ENCODE measurements around the gene CACNG4. TPM values are rescaled to one million over a fixed set of nuclear protein-coding genes. Genes with fewer than 3 reads are reported as not detected.
A peak's percentile ranks its signal among the peaks of the same experiment; 100 is the strongest.

CACNG4 gene
- total and polyA plus RNA-seq, 9 donors: 2.3 to 17.1 (median 10.3) TPM

DNA sequence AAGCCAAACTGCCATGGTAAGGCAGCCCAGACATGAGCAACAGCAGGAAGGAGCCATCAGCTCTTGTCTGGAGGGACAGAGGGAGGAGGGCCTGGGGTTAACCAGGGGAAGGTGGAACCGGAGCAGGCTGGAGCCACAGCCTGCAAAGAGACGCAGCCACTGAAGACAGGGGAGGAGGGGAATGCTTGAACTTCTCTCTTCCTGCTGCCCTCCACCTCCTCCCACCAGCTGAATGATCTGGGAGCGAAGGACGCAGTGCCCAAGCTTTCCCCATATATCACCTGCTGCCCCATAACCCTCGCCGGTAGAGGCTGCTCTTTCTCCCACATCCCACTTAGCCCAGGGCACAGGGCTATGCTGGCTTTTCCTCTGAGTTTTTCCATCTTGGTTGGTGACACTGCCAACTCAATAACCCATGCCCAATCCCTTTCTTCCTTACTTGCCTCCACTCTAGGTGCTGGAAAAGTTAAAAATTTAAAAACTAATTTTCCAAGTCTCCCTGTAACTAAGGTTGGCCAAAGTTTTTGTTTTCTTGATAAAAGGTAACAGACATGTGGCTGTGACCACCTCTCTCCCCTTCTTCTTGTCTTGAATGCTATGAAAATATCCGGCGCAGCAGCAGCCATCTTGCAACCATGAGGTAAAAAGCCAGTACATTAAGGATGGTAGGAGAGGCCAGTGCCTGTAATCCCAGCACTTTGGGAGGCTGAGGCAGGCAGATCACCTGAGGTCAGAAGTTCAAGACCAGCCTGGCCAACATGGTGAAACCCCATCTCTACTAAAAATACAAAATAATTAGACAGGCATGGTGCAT is 21.8 kb upstream of the CACNG4 start:
- Histone ChIP-seq H3K27ac (ENCODE audit: low read length) (no peak overlapping the region), H3K4me1 (ENCODE audit: control insufficient read depth, insufficient read depth, low read length) (peaks cover 46% of the 10 kb centered on the region), H3K36me3 (ENCODE audit: control insufficient read depth, insufficient read depth, low read length) (no peaks in the 10 kb centered on the region), H3K9me3 (replicated peaks; ENCODE audit: control insufficient read depth, low read depth, low read length) (peaks cover 6% of the 10 kb centered on the region), H3K4me3 (ENCODE audit: low read length) (no peak overlapping the region), H3K27me3 (ENCODE audit: control insufficient read depth, insufficient read depth, low read length) (peaks cover 30% of the 10 kb centered on the region)
- DNase-seq: no peak
- WGBS (ENCODE audit: insufficient coverage): 67% methylated on average over 4 of the region's 8 CpGs

DNA sequence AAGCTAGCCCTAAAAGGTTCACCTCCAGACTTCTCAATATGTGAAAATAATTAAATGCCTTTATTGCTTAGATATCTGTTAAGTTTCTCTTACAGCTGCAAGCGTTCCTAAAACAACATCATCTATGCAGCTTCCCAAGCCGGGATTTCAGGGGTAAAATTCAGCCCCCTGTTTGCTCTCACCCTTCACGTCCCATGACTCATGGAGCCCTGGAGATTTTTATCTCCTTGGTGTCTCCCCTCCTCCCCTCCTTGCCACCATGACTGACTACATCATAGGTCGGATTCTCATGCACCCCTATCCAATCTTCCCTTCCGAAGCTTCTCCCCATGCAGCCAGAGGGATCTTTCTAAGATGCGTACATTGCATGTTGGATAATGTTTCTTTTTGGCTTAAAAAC is 21.0 kb upstream of the CACNG4 start:
- peaks cover 30% of the 10 kb centered on the region for H3K27me3 ChIP-seq (ENCODE audit: control insufficient read depth, insufficient read depth, low read length)

GRCh38 chr17:66944351-66945146 is 20.0 kb upstream of the CACNG4 start:
- DNase-seq: peak; percentile 73
- 14% methylated on average over 10 of the region's 15 CpGs for WGBS (ENCODE audit: insufficient coverage)

More for the DNA sequence above, 21.0 kb upstream of the CACNG4 start:
- DNase-seq: no peak
- Histone ChIP-seq H3K36me3 (ENCODE audit: control insufficient read depth, insufficient read depth, low read length) (no peaks in the 10 kb centered on the region), H3K4me3 (ENCODE audit: low read length) (no peak overlapping the region), H3K27ac (ENCODE audit: low read length) (no peak overlapping the region), H3K9me3 (replicated peaks; ENCODE audit: control insufficient read depth, low read depth, low read length) (peaks cover 3% of the 10 kb centered on the region), H3K4me1 (ENCODE audit: control insufficient read depth, insufficient read depth, low read length) (peaks cover 54% of the 10 kb centered on the region)
- WGBS (ENCODE audit: insufficient coverage): 31% methylated on average over 2 of the region's 6 CpGs

GRCh38 chr17:66945147-66945835 is 19.2 kb upstream of the CACNG4 start:
- 13% methylated on average over 13 of the region's 18 CpGs for WGBS (ENCODE audit: insufficient coverage)
- Histone ChIP-seq H3K27ac (ENCODE audit: low read length) (no peak overlapping the region), H3K27me3 (ENCODE audit: control insufficient read depth, insufficient read depth, low read length) (peaks cover 25% of the 10 kb centered on the region), H3K4me3 (ENCODE audit: low read length) (no peak overlapping the region), H3K9me3 (replicated peaks; ENCODE audit: control insufficient read depth, low read depth, low read length) (peaks cover 5% of the 10 kb centered on the region), H3K4me1 (ENCODE audit: control insufficient read depth, insufficient read depth, low read length) (peaks cover 46% of the 10 kb centered on the region), H3K36me3 (ENCODE audit: control insufficient read depth, insufficient read depth, low read length) (no peaks in the 10 kb centered on the region)
- no peak for DNase-seq

More at GRCh38 chr17:66944351-66945146, 20.0 kb upstream of the CACNG4 start:
- peaks cover 3% of the 10 kb centered on the region for H3K9me3 ChIP-seq (replicated peaks; ENCODE audit: control insufficient read depth, low read depth, low read length)
- H3K27me3 ChIP-seq (ENCODE audit: control insufficient read depth, insufficient read depth, low read length): peaks cover 25% of the 10 kb centered on the region
- no peak overlapping the region for H3K4me3 ChIP-seq (ENCODE audit: low read length)
- peaks cover 52% of the 10 kb centered on the region for H3K4me1 ChIP-seq (ENCODE audit: control insufficient read depth, insufficient read depth, low read length)
- no peaks in the 10 kb centered on the region for H3K36me3 ChIP-seq (ENCODE audit: control insufficient read depth, insufficient read depth, low read length)
- H3K27ac ChIP-seq (ENCODE audit: low read length): peak overlapping the region; percentile 9

GRCh38 chr17:66946251-66946650 is 18.3 kb upstream of the CACNG4 start:
- Histone ChIP-seq H3K27me3 (ENCODE audit: control insufficient read depth, insufficient read depth, low read length) (peaks cover 26% of the 10 kb centered on the region), H3K9me3 (replicated peaks; ENCODE audit: control insufficient read depth, low read depth, low read length) (peaks cover 5% of the 10 kb centered on the region), H3K27ac (ENCODE audit: low read length) (peak overlapping the region; percentile 62), H3K36me3 (ENCODE audit: control insufficient read depth, insufficient read depth, low read length) (no peaks in the 10 kb centered on the region), H3K4me1 (ENCODE audit: control insufficient read depth, insufficient read depth, low read length) (peaks cover 46% of the 10 kb centered on the region), H3K4me3 (ENCODE audit: low read length) (no peak overlapping the region)
- WGBS (ENCODE audit: insufficient coverage): 80% methylated on average over 4 of the region's 6 CpGs
- no peak for DNase-seq

DNA sequence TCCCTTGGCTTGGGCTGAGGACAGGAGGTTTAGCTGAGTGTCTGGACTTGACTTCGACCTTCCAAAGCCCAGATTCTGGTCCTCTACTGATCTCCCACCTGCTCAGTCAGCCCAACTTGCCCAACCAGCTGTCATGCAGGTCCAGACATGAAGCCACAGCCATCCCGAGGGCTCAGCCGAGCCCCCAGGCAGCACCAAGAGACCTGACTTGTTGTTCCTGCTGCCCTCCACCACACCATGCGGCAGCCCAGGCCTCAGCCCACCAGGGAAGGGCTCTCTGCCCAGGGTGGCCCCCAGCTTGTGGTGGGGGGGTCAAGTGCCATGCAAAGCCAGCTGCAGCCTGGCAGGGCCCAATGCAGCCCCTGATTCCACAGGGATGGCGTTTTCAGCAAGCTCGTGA is 17.2 kb upstream of the CACNG4 start:
- no peaks in the 10 kb centered on the region for H3K36me3 ChIP-seq (ENCODE audit: control insufficient read depth, insufficient read depth, low read length)
- peak overlapping the region; percentile 62 for H3K27ac ChIP-seq (ENCODE audit: low read length)
- no peak overlapping the region for H3K4me3 ChIP-seq (ENCODE audit: low read length)
- H3K9me3 ChIP-seq (replicated peaks; ENCODE audit: control insufficient read depth, low read depth, low read length): peaks cover 5% of the 10 kb centered on the region
- no peak for DNase-seq
- WGBS (ENCODE audit: insufficient coverage): 65% methylated on average over 2 of the region's 6 CpGs
- peaks cover 26% of the 10 kb centered on the region for H3K27me3 ChIP-seq (ENCODE audit: control insufficient read depth, insufficient read depth, low read length)
- peaks cover 45% of the 10 kb centered on the region for H3K4me1 ChIP-seq (ENCODE audit: control insufficient read depth, insufficient read depth, low read length)

- peaks cover 2% of the 10 kb centered on the region for H3K9me3 ChIP-seq (replicated peaks; ENCODE audit: control insufficient read depth, low read depth, low read length)
- WGBS (ENCODE audit: insufficient coverage): 79% methylated on average over 11 of the region's 11 CpGs
These were observed 16.3 kb upstream of the CACNG4 start for GRCh38 chr17:66948061-66948750.

GRCh38 chr17:66949501-66949900 is 15.0 kb upstream of the CACNG4 start:
- H3K36me3 ChIP-seq (ENCODE audit: control insufficient read depth, insufficient read depth, low read length): no peaks in the 10 kb centered on the region
- DNase-seq: no peak
- H3K4me3 ChIP-seq (ENCODE audit: low read length): no peak overlapping the region
- peaks cover 35% of the 10 kb centered on the region for H3K4me1 ChIP-seq (ENCODE audit: control insufficient read depth, insufficient read depth, low read length)
- peaks cover 2% of the 10 kb centered on the region for H3K9me3 ChIP-seq (replicated peaks; ENCODE audit: control insufficient read depth, low read depth, low read length)
- WGBS (ENCODE audit: insufficient coverage): 63% methylated on average over 8 of the region's 10 CpGs
- no peak overlapping the region for H3K27ac ChIP-seq (ENCODE audit: low read length)
- H3K27me3 ChIP-seq (ENCODE audit: control insufficient read depth, insufficient read depth, low read length): peaks cover 30% of the 10 kb centered on the region

More at GRCh38 chr17:66948061-66948750, 16.3 kb upstream of the CACNG4 start:
- Histone ChIP-seq H3K27ac (ENCODE audit: low read length) (no peak overlapping the region), H3K27me3 (ENCODE audit: control insufficient read depth, insufficient read depth, low read length) (peaks cover 27% of the 10 kb centered on the region), H3K4me3 (ENCODE audit: low read length) (no peak overlapping the region), H3K36me3 (ENCODE audit: control insufficient read depth, insufficient read depth, low read length) (no peaks in the 10 kb centered on the region), H3K4me1 (ENCODE audit: control insufficient read depth, insufficient read depth, low read length) (peaks cover 44% of the 10 kb centered on the region)
- DNase-seq: no peak

DNA sequence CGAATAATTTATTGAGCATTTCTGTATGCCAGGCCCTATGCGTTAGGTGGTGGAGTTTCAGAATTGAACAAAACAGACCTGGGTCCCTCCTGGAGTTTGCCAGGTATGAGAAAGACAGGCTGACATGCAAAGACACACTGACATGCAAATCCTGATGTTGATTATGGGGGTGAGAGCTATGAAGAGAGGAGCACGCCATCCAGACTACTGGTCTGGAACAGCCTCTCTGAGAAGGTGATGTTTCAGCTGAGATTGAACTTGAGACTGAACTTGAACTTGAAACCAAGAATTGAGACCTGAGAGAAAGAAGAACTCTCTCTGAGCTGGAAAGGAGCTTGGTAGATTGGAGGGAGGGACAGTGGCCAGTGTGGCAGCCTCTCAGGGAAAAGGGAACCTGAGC is 14.2 kb upstream of the CACNG4 start:
- peaks cover 2% of the 10 kb centered on the region for H3K9me3 ChIP-seq (replicated peaks; ENCODE audit: control insufficient read depth, low read depth, low read length)

More for the DNA sequence above, 14.2 kb upstream of the CACNG4 start:
- Histone ChIP-seq H3K4me1 (ENCODE audit: control insufficient read depth, insufficient read depth, low read length) (peaks cover 29% of the 10 kb centered on the region), H3K36me3 (ENCODE audit: control insufficient read depth, insufficient read depth, low read length) (no peaks in the 10 kb centered on the region), H3K4me3 (ENCODE audit: low read length) (no peak overlapping the region), H3K27ac (ENCODE audit: low read length) (no peak overlapping the region), H3K27me3 (ENCODE audit: control insufficient read depth, insufficient read depth, low read length) (peaks cover 24% of the 10 kb centered on the region)
- DNase-seq: no peak
- WGBS (ENCODE audit: insufficient coverage): 81% methylated on average over 2 of the region's 3 CpGs
